CD4-positive, alpha-beta T cell treated with Interferon gamma for 1 hour (primary cell): ENCODE measurements around the gene ITGAE.
"Not testable (repeated sequence)": the region's sequence is repeated elsewhere in the genome, so short reads cannot be mapped to it uniquely, and the experiment has no call there.

Source experiments
- DNase-seq: peaks from one replicate; pipeline ENCODE4 v3.0.0-alpha.2; 2020

Gene ITGAE

GRCh38 chr17:3723556-3724377 lies 77.2 kb downstream of the ITGAE start, which contains the start of gene HASPIN:
Gene HASPIN, plus strand, starts transcription at chr17:3723903. Its CDS starts 33 bp downstream, at chr17:3723936.
- DNase-seq: peak; percentile 89

- DNase-seq: no peak
These were observed 77.8 kb downstream of the ITGAE start for GRCh38 chr17:3723188-3723555.

- DNase-seq: no peak
These were observed 78.3 kb downstream of the ITGAE start for GRCh38 chr17:3722716-3723115.

- no peak for DNase-seq
These were observed 81.7 kb downstream of the ITGAE start for GRCh38 chr17:3719265-3719664.

GRCh38 chr17:3718201-3718600 lies 82.8 kb downstream of the ITGAE start:
- DNase-seq: no peak

GRCh38 chr17:3715296-3715695 lies 85.7 kb downstream of the ITGAE start:
- no peak for DNase-seq

- DNase-seq: no peak
These were observed 88.1 kb downstream of the ITGAE start for GRCh38 chr17:3712811-3713463.

GRCh38 chr17:3710951-3711383 lies 90.0 kb downstream of the ITGAE start:
- DNase-seq: peak; percentile 80

- no peak for DNase-seq
These were observed 92.6 kb downstream of the ITGAE start for GRCh38 chr17:3708366-3708765.

- DNase-seq: not testable (repeated sequence)
These were observed 95.3 kb downstream of the ITGAE start for GRCh38 chr17:3705718-3705984.

GRCh38 chr17:3704931-3705717 lies 95.9 kb downstream of the ITGAE start:
- DNase-seq: no peak

- DNase-seq: not testable (repeated sequence)
These were observed 98.9 kb downstream of the ITGAE start for GRCh38 chr17:3702041-3702539.

- DNase-seq: no peak
These were observed 101.0 kb downstream of the ITGAE start for GRCh38 chr17:3699951-3700350.

- no peak for DNase-seq
These were observed 102.8 kb downstream of the ITGAE start for GRCh38 chr17:3698139-3698538.

GRCh38 chr17:3697103-3697476 lies 103.9 kb downstream of the ITGAE start:
- DNase-seq: no peak

- peak; percentile 64 for DNase-seq
These were observed 105.1 kb downstream of the ITGAE start, which contains the start of gene P2RX5 for GRCh38 chr17:3695723-3696411. Gene P2RX5, minus strand, starts transcription at chr17:3696155. Its CDS starts 150 bp downstream, at chr17:3696005.

- no peak for DNase-seq
These were observed 105.8 kb downstream of the ITGAE start for GRCh38 chr17:3695129-3695722.

- DNase-seq: peak; percentile 61
These were observed 107.2 kb downstream of the ITGAE start for GRCh38 chr17:3693829-3694231.

- DNase-seq: no peak
These were observed 107.8 kb downstream of the ITGAE start for GRCh38 chr17:3693141-3693540.

GRCh38 chr17:3692346-3692745 lies 108.6 kb downstream of the ITGAE start:
- no peak for DNase-seq

GRCh38 chr17:3691617-3692067 lies 109.3 kb downstream of the ITGAE start:
- DNase-seq: no peak

- no peak for DNase-seq
These were observed 110.8 kb downstream of the ITGAE start for GRCh38 chr17:3690094-3690715.
